Measurements from ENCODE around the gene CREBRF.
A peak's percentile ranks its signal among the peaks of the same experiment; 100 is the strongest.

The CREBRF gene

GRCh38 chr5:173055983-173056782, at the start of gene CREBRF:
Gene CREBRF (plus strand): TSS chr5:173056352. CDS start chr5:173080776, 24,424 bp downstream.
- DNase-seq (ENCODE audit: low read depth), result peak; percentile 98
- H3K4me3 ChIP-seq (ENCODE audit: low read depth, low read length), result peak within 1 kb of the TSS; percentile 89
- no peak for TF ChIP-seq CTCF (conservative IDR thresholded peaks at IDR 0.05; ENCODE audit: low read depth, low read length)

- no peak overlapping the region for H3K4me3 ChIP-seq (ENCODE audit: low read depth, low read length)
- TF ChIP-seq CTCF (conservative IDR thresholded peaks at IDR 0.05; ENCODE audit: low read depth, low read length), result no peak
- DNase-seq (ENCODE audit: low read depth), result peak; percentile 31
These were observed 46.1 kb upstream of the CREBRF start for GRCh38 chr5:173010021-173010420.

- H3K4me3 ChIP-seq (ENCODE audit: low read depth, low read length), result no peak overlapping the region
- peak; percentile 38 for DNase-seq (ENCODE audit: low read depth)
- TF ChIP-seq CTCF (conservative IDR thresholded peaks at IDR 0.05; ENCODE audit: low read depth, low read length), result peak; percentile 52
These were observed 45.3 kb upstream of the CREBRF start for GRCh38 chr5:173010547-173011464.

GRCh38 chr5:173011566-173011965, 44.6 kb upstream of the CREBRF start:
- DNase-seq (ENCODE audit: low read depth), result no peak

GRCh38 chr5:173012882-173013281, 43.3 kb upstream of the CREBRF start:
- no peak overlapping the region for H3K4me3 ChIP-seq (ENCODE audit: low read depth, low read length)
- peak; percentile 51 for DNase-seq (ENCODE audit: low read depth)
- no peak for TF ChIP-seq CTCF (conservative IDR thresholded peaks at IDR 0.05; ENCODE audit: low read depth, low read length)

More at GRCh38 chr5:173011566-173011965, 44.6 kb upstream of the CREBRF start:
- no peak for TF ChIP-seq CTCF (conservative IDR thresholded peaks at IDR 0.05; ENCODE audit: low read depth, low read length)
- H3K4me3 ChIP-seq (ENCODE audit: low read depth, low read length), result no peak overlapping the region

- no peak for TF ChIP-seq CTCF (conservative IDR thresholded peaks at IDR 0.05; ENCODE audit: low read depth, low read length)
- no peak overlapping the region for H3K4me3 ChIP-seq (ENCODE audit: low read depth, low read length)
- DNase-seq (ENCODE audit: low read depth), result no peak
These were observed 41.5 kb upstream of the CREBRF start for GRCh38 chr5:173014671-173015070.
